ENCODE data around the gene GRM3. TPM values are rescaled to one million over a fixed set of nuclear protein-coding genes. Genes with fewer than 3 reads are reported as not detected.

GRM3 gene
- total RNA-seq, 2 donors from 2014 or later: not detected

DNA sequence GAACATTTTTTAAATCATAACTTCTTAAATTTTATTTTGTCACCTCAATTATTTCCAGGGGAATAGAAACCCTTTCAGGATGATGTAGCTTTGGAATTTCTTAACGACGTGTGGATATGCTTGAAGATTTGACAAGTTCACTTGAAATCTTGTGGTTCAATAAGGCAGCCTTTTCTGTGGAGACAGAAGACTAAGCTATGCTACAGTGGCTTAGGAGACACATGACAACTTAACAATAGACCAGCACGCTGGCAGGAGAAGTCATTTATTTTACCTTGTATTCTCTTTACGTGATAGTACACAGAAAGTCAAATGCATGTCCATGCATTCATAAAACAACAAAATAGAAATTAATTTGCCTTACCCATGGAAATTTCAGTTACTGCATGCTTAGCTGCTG lies 181.6 kb downstream of the GRM3 start:
- no peaks in the 10 kb centered on the region for H3K36me3 ChIP-seq
- no peaks in the 10 kb centered on the region for H3K9me3 ChIP-seq
- H3K27ac ChIP-seq: no peak overlapping the region
- no peak overlapping the region for H3K4me3 ChIP-seq
- no peak for DNase-seq (ENCODE audit: low spot score)
- H3K27me3 ChIP-seq: no peaks in the 10 kb centered on the region
- TF ChIP-seq, protein P1, sequence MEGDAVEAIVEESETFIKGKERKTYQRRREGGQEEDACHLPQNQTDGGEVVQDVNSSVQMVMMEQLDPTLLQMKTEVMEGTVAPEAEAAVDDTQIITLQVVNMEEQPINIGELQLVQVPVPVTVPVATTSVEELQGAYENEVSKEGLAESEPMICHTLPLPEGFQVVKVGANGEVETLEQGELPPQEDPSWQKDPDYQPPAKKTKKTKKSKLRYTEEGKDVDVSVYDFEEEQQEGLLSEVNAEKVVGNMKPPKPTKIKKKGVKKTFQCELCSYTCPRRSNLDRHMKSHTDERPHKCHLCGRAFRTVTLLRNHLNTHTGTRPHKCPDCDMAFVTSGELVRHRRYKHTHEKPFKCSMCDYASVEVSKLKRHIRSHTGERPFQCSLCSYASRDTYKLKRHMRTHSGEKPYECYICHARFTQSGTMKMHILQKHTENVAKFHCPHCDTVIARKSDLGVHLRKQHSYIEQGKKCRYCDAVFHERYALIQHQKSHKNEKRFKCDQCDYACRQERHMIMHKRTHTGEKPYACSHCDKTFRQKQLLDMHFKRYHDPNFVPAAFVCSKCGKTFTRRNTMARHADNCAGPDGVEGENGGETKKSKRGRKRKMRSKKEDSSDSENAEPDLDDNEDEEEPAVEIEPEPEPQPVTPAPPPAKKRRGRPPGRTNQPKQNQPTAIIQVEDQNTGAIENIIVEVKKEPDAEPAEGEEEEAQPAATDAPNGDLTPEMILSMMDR (IDR thresholded peaks at IDR 0.05): no peak
- no peaks in the 10 kb centered on the region for H3K4me1 ChIP-seq

DNA sequence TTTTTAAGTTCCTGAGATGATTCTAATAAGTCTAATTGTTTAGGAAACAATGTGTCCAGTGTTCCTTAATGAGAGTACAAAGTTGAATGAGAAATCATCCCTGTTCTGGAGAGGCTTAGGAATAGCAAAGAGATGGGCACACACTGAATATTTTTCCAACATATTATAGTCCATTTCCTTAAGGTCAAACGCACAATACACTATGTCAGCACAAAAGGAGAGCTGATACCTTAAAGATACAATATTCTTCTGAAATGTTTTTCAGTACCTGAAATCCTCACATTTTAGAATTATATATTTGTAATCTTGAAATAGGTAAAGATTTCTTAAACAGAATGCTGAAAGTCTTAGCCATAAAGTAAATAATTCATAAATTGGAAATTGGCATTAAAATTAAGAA lies 183.2 kb downstream of the GRM3 start:
- TF ChIP-seq, protein P1 (IDR thresholded peaks at IDR 0.05): no peak
- no peak for DNase-seq (ENCODE audit: low spot score)
- H3K27me3 ChIP-seq: no peaks in the 10 kb centered on the region
- H3K9me3 ChIP-seq: no peaks in the 10 kb centered on the region
- no peaks in the 10 kb centered on the region for H3K36me3 ChIP-seq
- no peaks in the 10 kb centered on the region for H3K4me1 ChIP-seq
- H3K27ac ChIP-seq: no peak overlapping the region
- H3K4me3 ChIP-seq: no peak overlapping the region

DNA sequence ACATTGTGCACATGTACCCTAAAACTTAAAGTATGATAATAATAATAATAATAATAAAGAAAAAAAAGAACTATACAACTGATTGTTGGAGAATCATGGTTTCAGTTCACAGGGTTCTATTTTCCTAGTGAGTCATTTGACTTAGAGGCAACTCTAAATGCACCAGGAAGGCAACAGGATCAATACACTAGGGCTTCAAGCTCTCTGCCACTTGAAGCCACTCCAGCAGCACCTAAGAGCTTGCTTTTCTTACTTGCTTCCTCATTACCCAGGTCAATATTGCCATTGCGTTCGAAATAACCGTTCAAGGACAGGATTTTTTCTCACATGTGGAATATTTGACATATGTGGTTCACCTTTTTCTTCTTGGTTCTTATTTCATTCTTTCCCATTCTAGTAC lies 189.7 kb downstream of the GRM3 start:
- Histone ChIP-seq H3K4me3 (no peak overlapping the region), H3K4me1 (no peaks in the 10 kb centered on the region), H3K27me3 (no peaks in the 10 kb centered on the region), H3K36me3 (no peaks in the 10 kb centered on the region), H3K27ac (no peak overlapping the region), H3K9me3 (no peaks in the 10 kb centered on the region)
- TF ChIP-seq, protein P1 (IDR thresholded peaks at IDR 0.05): no peak
- DNase-seq (ENCODE audit: low spot score): no peak

DNA sequence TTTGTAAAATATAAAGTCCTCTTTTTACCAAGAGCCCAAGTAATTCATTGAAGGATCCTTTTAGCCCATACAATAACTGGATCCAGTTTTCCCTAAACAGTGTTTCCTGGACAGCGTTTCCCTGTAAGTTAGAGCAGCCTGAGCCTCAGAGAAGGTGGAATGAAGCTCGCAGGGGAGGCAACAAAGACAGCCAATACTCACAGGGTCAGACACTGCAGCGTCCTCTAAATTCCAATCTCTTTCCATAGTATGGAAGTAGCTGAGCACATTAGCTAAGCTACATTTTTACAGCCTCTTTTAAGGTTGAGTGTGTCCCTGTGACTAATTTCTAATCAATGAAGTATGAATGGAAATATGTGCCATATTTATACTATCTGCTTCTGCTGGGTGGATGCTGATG lies 193.5 kb downstream of the GRM3 start:
- no peak for DNase-seq (ENCODE audit: low spot score)
- no peaks in the 10 kb centered on the region for H3K4me1 ChIP-seq
- no peak overlapping the region for H3K27ac ChIP-seq
- H3K9me3 ChIP-seq: no peaks in the 10 kb centered on the region
- no peaks in the 10 kb centered on the region for H3K36me3 ChIP-seq
- no peaks in the 10 kb centered on the region for H3K27me3 ChIP-seq
- TF ChIP-seq, protein P1 (IDR thresholded peaks at IDR 0.05): no peak
- no peak overlapping the region for H3K4me3 ChIP-seq

DNA sequence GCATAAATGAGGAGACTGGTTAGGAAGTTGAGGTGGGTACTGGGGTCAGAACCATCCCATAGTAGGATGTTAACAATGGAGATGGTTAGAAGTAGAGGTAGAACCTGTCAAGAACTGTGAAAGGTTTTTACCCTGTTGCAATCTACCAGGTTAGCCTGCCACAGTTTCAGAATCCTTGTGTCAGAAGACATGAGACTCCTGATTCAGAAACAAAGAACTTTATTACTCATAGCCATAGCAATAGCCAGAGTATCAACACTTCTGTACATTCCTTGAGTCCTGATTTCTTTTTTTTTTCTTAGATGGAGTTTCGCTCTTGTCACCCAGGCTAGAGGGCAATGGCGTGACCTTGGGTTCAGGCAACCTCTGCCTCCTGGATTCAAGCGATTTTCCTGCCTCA lies 200.9 kb downstream of the GRM3 start:
- TF ChIP-seq, protein P1 (IDR thresholded peaks at IDR 0.05): no peak
- Histone ChIP-seq H3K4me3 (no peak overlapping the region), H3K4me1 (no peaks in the 10 kb centered on the region), H3K27ac (no peak overlapping the region), H3K36me3 (no peaks in the 10 kb centered on the region), H3K27me3 (no peaks in the 10 kb centered on the region), H3K9me3 (peaks cover 0 to 10% of the 10 kb centered on the region in 2 donors)
- DNase-seq (ENCODE audit: low spot score): no peak

DNA sequence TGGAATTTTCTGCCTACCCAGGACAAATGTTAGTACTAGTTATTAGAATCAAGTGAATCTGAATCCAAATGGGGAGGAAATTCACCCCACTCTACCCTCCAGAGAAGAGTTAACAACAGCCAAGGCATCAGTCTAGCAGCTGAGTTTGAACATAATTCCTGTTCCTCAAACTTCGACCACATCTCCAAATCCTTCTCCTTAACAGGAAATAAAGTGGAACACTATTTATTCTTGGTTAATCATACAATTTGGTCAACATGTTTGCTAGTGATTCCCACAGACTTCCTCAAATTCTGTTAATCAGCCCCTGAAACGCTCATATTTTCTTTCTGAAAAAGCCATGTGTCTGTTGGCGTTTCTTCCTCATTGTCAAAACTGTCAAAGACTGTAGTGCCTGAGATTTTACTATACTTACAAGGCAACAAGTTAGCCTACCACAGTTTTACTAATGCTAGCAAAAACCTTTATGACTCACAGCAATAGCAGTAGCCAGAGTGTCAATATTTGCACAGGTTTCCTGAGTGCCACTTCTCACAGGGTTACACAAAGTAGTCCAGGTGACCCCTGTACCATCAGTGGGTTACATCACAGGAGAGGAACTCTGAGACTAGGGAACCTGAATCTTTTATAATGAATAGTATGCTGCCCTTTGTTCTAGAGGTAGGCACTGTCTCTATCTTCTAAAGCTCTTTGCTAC lies 202.9 kb downstream of the GRM3 start:
- TF ChIP-seq, protein P1 (IDR thresholded peaks at IDR 0.05): no peak
- H3K4me1 ChIP-seq: no peaks in the 10 kb centered on the region
- H3K27ac ChIP-seq: no peak overlapping the region
- peaks cover 0 to 10% of the 10 kb centered on the region in 2 donors for H3K9me3 ChIP-seq
- H3K27me3 ChIP-seq: no peaks in the 10 kb centered on the region
- H3K36me3 ChIP-seq: no peaks in the 10 kb centered on the region
- H3K4me3 ChIP-seq: no peak overlapping the region
- DNase-seq (ENCODE audit: low spot score): no peak

All from right atrium auricular region (tissue), 2 donors.